ENCODE results near the gene HMGXB3.

The HMGXB3 gene

DNA sequence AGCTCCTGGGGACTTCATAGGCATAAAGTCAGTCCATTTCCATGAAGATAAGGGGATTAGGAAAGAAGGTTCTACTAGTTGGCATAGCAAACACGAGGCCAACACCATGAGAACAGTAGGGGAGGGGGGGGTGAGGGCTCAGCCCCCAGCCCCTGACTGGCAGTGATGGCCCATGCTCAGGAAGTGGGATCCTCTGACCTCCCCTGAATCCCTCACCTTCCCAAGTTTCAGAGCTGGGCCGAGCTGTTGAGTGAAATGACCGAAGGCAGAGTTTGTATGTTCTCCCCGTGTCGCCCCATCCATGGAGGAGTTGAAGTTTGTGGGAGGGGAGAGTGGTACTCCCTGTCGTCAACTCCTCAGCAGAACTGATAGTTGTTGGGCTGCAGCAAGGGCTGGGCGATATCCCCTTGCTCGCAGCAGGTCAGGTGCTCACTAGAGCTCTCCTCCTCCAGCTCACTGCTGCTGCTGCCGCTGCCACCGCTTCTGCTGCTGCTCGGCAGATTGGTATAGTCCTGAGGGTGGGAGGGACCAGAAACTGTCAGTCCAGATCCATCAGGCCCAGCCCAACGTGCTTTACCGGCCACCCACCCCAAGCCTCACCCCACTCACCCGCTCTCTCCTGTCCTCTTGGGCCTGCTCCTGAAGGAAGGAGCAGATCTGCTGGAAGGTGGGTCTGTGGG, 53.3 kb downstream of the HMGXB3 start:
- no peak for DNase-seq (ENCODE audit: low read depth)

DNA sequence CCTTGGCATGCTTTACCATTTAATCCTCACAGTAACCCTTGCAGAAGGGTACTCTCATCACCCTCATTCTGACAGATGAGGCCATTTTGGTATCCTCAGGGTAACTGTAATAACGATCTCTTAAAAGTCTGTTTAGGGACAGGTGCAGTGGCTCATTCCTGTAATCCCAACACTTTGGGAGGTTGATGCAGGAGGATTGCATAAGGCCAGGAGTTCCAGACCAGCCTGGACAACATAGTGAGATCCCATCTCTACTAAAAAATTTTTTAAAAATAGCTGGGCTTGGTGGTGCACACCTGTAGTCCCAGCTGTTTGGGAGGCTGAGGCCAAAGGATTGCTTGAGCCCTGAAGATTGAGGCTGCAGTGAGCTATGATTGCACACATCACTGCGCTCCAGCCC, 54.0 kb downstream of the HMGXB3 start:
- no peak for DNase-seq (ENCODE audit: low read depth)

DNA sequence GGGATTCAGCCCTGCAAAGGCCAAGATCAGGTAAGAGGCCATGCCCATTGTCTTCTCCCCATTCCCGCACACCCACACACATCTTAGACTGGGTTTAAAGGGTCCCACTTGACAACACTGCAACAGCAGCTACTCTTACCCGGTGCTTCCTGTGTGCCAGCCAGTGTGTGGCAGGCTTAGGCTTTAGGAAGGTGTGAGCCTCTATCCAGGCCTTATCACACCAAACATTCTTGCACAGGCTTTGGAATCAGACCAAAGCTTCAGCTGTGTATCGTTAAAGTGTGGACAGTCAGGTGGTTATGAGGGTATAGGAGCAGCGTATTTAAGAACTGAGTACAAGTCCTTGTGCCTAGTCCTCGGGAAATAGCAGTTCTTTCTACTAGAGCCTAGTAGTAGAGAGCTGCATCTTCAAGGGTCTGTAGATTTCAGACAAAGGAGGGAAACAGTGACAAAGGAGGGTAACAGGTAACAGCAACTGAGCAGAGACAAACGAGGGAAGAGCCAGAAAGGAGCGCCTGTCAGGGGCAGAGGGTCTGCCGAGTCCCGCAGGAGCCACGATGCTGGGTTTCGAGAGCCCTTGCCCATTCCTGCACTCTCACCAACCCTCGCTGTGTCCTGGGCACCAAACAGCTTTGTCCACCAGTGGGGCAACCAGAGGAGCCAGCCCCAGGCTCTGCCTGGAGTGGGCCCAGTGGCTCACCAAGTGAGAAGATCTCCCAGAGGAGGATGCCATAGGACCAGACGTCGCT, 55.0 kb downstream of the HMGXB3 start:
- DNase-seq (ENCODE audit: low read depth) = no peak

DNA sequence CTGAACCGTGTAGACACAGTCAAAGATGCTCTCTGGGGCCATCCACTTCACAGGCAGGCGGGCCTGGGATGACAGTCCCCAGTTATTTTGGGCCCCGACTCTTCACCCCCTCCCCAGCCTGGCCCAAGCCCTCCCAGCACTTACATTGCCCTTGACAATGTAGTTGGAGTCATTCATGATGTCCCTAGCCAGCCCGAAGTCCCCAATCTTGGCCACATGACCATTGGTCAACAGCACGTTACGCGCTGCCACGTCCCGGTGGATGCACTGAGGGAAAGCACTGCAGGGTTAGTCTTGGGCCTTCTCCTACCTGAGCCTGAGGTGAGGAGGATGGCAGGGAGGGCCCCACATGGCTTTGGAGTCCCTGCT, 55.5 kb downstream of the HMGXB3 start:
- no peak for DNase-seq (ENCODE audit: low read depth)

DNA sequence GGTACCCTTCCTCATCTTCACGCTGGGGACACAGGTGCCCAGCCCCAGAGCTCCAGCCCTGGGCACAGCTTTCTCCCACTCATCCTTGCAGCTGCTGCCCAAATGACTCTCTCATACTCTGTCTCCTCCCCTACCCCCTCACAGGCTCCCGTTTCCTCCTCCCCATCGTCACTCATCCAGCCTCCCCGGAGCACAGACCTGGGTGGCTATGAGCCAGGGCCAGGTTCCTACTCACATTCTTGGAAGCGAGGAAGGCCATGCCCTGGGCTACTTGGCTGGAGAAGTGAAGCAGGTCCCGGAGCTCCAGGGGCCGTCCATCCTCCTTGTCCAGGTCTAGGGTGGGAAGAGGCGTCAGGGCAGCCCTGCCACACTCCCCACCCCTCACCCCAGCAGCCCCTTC, 56.5 kb downstream of the HMGXB3 start:
- no peak for DNase-seq (ENCODE audit: low read depth)

DNA sequence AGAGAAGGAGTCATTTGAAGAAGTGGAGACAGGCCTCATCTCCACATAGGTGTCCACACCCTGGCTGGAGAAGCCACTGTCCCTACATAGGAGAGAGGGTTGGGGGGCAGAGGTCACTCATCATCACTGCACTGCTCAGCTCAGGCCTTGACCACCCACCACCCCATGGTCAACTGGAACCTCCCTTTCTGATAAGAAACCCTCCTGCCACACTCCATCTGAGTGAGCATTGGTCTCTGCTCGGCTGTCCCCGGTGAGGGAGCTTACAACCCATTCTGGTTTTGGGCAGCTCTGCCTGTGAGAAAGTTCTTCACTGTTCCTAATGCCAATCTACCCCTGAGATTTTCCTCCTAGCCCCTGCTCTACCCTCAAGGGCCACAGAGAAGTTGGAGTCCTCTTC, 57.0 kb downstream of the HMGXB3 start:
- DNase-seq (ENCODE audit: low read depth) = no peak

DNA sequence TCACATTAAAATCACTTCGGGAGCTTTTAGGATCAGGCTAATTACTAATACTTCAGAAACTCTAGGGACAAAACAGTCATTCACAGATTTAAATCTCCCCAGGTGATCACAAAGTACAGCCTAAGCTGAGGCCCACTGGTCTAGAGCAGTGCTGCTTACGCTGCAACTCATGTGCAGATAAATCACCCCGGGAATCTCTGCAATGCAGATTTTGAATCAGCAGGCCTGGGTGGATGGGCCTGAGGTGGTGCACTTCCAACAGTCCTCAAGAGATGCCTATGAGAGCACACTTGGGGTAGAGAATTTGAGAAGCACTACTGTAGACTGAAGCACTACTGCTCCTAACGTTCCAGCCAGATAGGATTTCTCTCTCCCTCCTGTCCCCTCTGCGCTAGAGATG, 57.5 kb downstream of the HMGXB3 start:
- peak; percentile 39 for DNase-seq (ENCODE audit: low read depth)

DNA sequence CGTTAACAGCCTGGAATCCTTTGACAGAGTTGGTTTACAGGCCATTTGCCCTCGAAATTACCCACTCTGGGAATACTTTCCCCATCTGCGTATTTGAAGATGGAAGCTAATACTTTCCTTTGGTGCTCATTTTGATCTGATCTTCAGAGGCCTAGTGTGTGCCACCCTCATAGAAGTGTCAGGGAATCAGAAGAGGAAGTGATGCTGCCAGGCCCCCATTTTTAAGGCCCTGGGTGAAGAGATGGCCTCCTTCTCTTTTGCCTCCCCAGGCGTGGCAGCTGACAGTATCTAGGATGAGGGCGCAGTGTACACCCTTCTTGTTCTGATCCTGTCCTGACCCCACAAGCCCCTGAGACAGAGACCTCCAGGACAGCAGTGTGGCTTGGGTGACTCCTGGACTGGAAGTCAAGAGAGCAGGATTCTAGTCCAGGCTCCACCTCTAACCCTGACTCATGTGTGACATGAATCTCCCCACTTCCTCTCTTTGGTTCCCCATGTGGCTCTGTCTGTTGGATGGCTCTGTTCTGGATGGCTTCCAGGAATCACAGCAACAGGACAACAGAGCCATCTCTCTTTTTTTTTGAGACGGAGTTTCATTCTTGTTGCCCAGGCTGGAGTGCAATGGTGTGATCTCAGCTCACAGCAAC, 58.1 kb downstream of the HMGXB3 start:
- peak; percentile 96 for DNase-seq (ENCODE audit: low read depth)

DNA sequence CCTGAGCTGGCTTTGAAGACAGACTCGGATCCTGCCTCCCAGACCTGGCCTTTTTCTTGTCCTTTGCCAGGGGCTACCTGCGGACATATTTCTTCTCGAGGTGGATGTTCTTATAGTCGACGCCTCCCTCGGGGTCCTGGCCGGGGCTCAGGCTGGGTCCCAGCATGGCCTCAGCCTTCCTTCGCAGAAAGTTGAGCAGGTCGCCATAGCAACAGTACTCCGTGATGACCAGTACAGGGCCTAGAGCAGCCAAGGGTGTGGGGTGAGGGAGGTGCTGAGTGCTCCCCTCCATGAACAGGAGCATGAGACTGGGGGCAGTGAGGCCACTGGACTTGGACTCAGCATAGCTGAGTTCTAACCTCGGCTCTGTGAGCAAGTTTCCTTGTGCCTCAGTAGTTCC, 59.1 kb downstream of the HMGXB3 start:
- DNase-seq (ENCODE audit: low read depth) = no peak

DNA sequence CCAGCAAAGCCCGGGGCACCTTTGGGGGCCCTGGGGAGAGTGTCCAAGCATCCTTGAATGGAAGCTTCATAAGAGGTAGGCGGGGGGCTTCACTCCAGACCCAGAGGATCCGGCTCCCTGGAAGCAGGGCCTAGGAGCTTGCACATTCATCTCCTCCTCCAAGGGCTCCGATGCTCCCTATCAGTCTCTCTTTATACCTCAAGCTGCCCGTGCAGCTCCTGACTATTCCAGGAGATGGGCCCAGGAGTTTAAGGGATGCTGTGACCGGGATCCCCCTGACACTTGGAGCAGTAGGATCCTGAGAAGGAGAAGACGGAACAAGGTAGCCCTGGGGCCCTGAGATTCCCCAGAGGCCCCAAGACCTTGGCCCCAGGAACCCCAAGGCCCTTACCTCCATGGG, 59.9 kb downstream of the HMGXB3 start:
- no peak for DNase-seq (ENCODE audit: low read depth)

DNA sequence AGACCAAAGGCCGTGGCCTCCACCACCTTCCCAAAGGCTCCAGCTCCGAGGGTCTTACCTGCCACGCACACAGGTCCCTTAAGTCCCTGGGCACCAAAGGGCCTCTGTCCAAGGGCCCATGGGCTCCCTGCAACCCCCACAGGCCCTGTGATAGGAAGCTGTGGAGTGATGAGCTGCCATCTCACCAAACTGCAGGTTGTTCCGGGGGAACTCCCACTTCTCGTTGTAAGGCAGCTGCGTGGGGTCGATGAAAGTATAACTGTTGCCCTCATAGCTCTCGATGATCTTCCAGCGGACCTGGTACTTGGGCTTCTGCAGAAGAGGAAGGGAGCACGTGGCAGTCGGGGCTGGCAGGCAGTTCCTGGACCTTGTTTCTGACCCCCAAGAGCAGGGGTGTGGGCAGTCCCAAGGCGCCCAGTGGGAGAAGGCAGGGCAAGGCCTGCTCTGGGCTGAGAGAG, 61.0 kb downstream of the HMGXB3 start:
- DNase-seq (ENCODE audit: low read depth) = no peak

DNA sequence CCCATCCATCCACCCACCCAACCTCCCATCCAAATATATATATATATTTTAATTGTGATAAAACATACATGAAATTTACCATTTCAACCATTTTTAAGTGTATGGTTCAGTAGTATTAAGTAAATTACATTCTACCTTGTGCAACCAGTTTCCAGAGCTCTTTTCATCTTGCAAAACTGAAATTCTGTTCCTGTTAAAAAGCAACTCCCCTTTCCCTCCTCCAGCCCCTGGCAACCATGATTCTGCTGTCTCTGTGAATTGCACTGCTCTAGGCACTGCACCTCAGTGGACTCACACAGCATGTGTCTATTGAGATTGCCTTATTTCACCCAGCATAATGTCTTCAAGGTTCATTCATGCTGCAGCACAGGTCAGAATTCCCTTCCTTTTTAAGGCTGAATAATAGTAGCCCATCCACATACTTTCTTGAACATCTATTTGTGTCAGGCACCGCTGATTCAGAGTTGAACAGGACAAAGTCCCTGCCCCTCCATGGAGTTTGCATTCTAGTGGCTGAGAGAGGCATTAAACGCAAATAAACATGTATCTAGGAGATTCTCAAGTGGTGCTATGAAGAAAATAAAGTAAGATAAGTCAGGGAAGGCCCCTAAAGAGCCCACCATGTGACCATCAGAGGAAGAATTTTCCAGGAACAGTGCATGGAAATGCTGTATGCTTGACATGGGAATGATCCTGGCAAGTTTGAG, 61.8 kb downstream of the HMGXB3 start:
- peak; percentile 36 for DNase-seq (ENCODE audit: low read depth)

DNA sequence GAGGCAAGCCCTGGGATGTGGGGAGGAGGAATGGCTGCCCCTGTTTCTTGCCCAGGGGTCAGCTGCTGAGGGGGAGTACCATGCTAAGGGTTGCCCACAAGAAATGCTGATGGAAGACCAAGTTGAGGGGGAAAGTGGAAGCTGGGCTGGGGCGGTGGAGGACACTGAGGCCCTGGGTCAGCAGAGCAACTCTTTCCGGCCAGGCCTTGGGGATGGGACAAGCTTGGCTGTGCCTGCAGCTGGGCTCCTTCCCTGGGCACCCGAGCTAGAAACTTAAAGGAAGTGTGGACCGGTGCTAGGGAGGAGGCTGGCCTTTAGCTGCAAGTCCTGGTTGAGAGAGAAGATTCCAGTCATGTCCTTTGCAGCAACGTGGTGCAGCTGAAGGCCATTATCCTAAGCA, 63.1 kb downstream of the HMGXB3 start:
- no peak for DNase-seq (ENCODE audit: low read depth)

DNA sequence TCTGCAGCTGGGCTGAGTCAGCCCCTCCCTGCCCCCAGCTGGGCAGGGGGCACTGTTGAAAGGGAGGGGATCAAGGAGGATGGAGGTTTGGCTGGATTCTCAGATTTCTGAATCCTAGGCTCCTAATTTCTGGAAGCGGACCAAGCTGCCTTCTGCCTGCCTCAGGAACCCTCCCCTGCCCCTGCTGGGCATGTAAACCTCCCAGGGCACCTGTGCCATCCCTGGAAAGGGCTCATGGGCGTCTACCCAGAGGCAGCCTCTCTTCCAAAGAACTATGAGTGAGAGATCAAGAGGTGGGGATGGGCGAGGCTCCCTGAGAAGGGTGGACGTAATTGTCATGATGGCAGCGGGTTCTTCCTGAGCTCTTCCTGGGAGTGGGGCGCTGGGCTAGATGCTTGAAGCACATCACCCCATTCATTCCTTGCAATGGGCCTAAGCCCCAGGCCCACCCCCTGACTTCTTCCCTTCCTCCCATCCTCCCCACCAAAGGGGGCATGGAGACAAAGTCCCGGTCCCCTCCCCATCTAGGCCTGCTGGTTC, 64.2 kb downstream of the HMGXB3 start:
- DNase-seq (ENCODE audit: low read depth) = no peak

DNA sequence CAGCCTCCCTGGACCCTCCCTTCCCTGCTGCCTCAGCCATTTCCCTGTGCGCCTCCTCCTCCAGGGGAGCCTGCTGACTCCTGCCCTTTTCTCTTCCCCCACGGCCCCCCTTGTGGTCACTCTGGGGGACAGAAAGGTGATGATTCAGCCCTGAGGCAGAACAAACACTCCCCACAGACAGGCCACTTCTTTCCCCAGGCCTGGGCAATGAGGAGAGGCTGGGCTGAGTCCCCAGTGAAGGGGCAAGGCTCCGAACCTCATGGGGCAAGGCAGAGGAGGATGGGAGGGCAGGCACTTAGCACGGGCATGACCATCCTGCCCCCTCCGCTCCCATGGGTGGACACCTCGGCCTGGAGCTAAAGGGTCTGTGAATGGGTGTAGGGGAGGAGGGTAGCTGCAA, 64.8 kb downstream of the HMGXB3 start:
- DNase-seq (ENCODE audit: low read depth) = peak; percentile 70

DNA sequence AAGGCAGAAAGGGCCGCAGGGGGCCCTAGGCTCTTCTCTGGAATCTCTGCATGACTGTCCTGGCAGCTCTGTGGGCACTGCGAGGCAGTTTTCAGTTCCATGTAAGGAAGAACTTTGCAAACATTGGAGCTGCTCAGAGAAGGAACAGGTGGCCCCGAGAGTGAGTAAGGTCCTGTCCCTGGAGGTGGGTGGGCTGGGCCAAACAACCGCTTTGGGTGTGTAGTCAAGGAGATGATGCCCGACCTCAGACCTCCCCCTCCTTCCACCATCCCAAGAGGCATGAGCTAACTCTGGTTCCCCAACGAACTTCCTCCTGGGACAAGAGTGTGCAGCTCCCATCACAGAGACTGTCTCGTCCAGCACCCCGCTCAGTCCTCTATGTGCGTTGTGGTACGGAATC, 65.3 kb downstream of the HMGXB3 start:
- peak; percentile 29 for DNase-seq (ENCODE audit: low read depth)

DNA sequence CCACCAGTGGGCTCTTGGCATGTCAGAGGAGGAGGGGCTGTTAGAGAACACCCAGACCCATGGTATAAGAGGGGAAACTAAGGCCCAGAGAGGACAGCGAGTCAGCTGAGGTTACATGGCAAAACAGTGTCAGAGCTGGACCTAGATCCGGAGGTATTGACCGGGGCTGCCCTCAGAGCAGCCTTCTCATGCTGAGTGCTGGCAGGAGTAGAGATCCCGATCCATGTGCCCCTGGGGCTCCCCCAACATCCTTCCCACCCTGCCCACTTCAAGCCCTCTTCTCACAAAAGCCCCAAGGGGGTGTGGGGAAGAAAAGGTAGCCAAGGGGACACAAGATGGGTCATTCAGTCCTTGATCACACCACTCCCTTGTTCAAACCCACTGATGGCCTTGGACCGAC, 65.9 kb downstream of the HMGXB3 start:
- no peak for DNase-seq (ENCODE audit: low read depth)

DNA sequence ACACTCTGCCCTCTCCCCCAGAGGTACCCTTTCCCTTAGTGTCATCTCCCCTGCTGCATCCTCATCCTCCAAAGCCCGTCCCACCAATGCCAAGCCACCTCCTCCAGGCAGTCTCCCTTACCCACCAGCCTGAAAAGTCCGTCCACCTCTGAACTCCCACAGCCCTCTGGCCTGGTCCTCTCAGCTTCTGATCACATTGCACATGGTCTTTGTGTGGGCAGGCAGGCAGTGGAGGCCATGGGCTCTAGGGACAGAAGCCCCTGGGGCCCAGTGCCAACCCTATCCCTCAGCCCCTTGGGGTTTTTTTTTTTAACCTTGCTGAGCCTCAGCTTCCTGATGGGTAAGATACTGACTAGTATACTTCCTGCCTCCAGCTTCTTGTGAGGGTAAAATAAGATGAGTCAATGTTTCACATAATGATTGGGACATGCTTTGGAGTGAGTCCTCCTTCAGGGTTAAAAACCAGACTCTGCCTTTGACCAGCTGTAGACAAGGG, 66.4 kb downstream of the HMGXB3 start:
- peak; percentile 82 for DNase-seq (ENCODE audit: low read depth)

DNA sequence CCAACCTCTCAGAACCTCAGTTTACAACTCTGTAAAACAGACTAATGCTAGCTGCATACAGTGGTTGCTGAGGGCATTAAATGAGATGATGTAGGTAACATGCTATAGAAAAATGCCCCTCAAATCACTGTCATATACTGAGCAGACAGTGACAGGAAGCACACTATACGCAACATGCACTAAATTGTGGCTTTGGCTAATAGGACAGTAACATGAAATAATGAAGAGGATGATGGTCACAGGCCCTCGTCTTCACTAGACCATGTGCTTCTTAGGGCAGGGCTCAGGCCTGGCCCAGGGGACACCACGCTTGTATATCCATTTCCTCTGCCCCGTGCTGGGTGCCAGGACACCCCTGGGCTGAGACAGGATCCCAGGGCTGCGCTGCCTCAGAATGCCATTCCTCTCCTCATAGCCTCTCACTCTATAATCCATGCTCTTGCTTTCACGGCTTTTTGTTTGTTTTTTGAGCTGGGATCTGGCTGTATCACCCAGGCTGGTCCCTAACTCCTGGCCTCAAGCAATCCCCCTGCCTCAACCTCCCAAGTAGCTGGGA, 66.9 kb downstream of the HMGXB3 start:
- DNase-seq (ENCODE audit: low read depth) = no peak

DNA sequence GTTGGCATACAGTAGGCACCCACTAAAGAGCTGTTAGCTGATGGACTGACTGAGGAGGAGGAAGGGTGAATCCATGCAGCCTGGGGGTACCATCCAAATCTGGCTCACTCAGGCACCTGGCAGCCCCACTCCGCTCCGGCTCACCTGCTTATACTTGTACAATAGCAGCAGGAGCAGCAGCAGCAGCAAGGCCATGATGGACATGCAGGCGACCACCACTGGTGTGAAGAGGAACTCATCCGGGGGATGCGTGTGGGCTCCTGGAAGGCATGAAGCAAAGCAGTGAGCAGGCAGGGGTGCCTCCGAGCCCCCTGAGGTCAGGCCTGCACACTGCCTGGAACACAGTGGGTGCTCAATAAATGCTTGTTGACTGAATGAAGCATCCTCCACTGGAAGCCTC, 67.5 kb downstream of the HMGXB3 start:
- DNase-seq (ENCODE audit: low read depth) = no peak

DNA sequence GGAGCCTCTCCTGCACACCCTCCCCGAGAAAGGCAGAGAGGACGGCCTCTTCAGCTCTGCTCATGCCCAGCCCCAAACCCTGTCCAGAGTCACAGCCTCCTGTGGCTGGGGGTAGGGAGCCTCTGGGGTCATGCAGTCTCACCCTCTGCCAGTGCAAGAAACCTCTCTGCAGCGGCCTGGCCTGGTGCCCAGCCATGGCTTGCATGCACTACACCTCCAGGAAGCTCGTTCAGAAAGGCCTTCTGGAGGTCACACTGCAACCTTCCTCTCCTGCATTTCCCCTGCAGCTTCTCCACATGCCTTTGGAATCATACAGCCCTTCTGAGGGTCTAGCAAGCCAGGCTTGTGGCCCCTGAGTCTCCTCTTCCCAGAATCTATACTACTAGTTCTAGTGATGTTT, 67.9 kb downstream of the HMGXB3 start:
- DNase-seq (ENCODE audit: low read depth) = peak; percentile 45

Data from EH (cell line).